HUES48 (cell line): ENCODE measurements around the gene LCP1.

ENCODE experiments used
- H3K27ac ChIP-seq: one replicate; pipeline ENCODE4 v1.7.0; 2013; ENCODE audit warnings: low read depth, low read length, inconsistent platforms
- H3K27me3 ChIP-seq: 2 replicates; pipeline ENCODE4 v1.6.1; 2013; ENCODE audit warnings: mild to moderate bottlenecking, low read length; ENCODE audit not compliant: control insufficient read depth, insufficient read depth
- H3K36me3 ChIP-seq: 2 replicates; pipeline ENCODE4 v1.6.1; 2013; ENCODE audit warnings: low read length; ENCODE audit not compliant: control insufficient read depth, insufficient read depth
- H3K4me1 ChIP-seq: 2 replicates; pipeline ENCODE4 v1.6.1; 2013; ENCODE audit warnings: mild to moderate bottlenecking, low read length; ENCODE audit not compliant: control insufficient read depth, insufficient read depth
- H3K4me3 ChIP-seq: 2 replicates; pipeline ENCODE4 v1.5.1; 2013; ENCODE audit warnings: mild to moderate bottlenecking, low read depth, low read length
- H3K9ac ChIP-seq: 2 replicates; pipeline ENCODE4 v1.6.1; 2013; ENCODE audit warnings: mild to moderate bottlenecking, low read depth, low read length, moderate library complexity
- H3K9me3 ChIP-seq: 2 replicates; pipeline ENCODE4 v1.6.1; 2013; ENCODE audit warnings: low read length; ENCODE audit not compliant: control insufficient read depth, insufficient read depth

The LCP1 gene

DNA sequence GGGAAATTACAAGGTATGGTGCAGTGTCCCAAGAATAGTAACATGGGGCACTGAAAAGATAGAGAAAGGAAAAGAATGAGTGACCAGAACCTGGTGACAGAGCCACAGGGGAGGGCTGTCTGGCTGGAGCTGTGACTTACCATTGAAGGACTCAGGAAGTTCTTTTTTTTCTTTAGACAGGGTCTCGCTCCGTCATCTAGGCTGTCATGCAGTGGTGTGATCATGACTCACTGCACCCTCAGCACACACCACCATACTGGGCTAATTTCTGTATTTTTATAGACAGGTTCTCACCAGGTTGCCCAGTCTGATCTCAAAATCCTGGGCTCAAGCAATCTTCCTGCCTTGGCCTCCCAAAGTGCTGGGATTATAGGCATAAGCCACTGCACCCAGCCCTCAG lies 68.4 kb downstream of the LCP1 start:
- no peaks in the 10 kb centered on the region for H3K9me3 ChIP-seq
- H3K36me3 ChIP-seq = no peaks in the 10 kb centered on the region
- H3K4me3 ChIP-seq = no peak overlapping the region
- no peak overlapping the region for H3K27ac ChIP-seq
- H3K27me3 ChIP-seq = no peaks in the 10 kb centered on the region
- no peaks in the 10 kb centered on the region for H3K4me1 ChIP-seq
- no peak overlapping the region for H3K9ac ChIP-seq

DNA sequence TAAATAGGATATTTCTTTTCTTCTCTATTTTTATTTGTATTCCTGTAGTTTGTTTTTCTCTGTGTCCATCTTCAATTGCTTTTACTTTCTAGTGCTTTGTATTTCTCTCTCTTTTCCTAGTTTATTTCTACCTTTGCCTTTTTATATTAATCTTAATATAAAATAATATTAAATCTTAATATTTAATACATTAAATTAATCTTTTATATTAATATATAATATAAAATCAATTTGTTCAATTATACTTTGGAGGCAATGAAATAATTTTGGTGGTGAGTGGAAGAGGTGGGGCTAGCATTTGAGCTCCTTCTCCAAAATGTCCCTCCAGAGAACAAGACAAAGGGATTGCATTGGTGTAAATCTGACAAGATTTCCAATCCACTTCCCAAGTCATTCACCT lies 70.8 kb downstream of the LCP1 start:
- H3K4me1 ChIP-seq = no peaks in the 10 kb centered on the region
- H3K9me3 ChIP-seq = no peaks in the 10 kb centered on the region
- no peak overlapping the region for H3K27ac ChIP-seq
- H3K36me3 ChIP-seq = no peaks in the 10 kb centered on the region
- H3K4me3 ChIP-seq = no peak overlapping the region
- no peaks in the 10 kb centered on the region for H3K27me3 ChIP-seq
- H3K9ac ChIP-seq = no peak overlapping the region

DNA sequence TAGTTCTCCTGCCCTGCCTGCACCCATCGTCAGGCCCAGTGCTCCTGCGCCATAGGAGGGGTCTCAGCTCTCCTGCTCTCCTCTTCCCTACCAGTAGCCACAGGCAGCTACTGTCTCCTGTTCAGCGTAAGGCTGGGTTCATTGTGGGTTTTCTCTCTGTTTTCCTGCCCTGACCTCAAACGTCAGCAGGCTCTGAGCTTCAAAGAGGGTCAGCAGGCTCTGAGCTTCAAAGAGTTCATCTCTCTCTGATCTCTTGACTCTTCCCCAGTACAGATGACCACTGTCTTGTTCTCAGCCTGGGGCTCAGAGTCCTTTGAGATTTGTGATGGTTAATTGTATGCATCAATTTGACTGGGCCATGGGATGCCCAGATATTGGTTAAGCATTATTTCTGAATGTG lies 72.5 kb downstream of the LCP1 start:
- Histone ChIP-seq H3K27ac (no peak overlapping the region), H3K36me3 (no peaks in the 10 kb centered on the region), H3K9me3 (no peaks in the 10 kb centered on the region), H3K9ac (no peak overlapping the region), H3K27me3 (no peaks in the 10 kb centered on the region), H3K4me3 (no peak overlapping the region), H3K4me1 (no peaks in the 10 kb centered on the region)

DNA sequence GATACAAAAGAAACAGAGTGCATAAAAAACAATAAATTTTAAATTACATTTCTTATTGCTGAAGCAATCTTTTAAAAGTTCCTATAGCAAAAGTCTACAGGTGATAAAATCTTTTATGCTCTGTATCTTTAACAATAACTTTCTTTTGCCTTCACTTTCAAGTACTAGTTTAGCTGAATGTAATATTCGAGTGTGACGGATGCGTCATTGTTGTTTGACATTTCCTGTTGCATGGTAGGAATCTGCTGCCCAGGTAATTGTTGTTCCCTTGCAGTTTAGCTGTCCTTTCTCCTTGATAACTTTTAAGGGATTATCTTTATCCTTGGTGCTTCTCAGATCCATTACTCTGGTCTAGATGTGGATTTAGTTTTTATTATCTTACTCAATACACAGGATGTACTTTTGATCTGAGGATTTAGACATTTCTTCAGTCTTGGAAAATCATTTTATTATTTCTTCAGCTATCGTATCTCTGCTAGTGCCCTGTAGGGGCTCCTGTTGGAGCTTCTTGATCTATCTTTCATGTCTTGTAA lies 75.1 kb downstream of the LCP1 start:
- H3K4me1 ChIP-seq = no peaks in the 10 kb centered on the region
- H3K27ac ChIP-seq = no peak overlapping the region
- no peaks in the 10 kb centered on the region for H3K27me3 ChIP-seq
- no peaks in the 10 kb centered on the region for H3K36me3 ChIP-seq
- H3K9ac ChIP-seq = no peak overlapping the region
- no peak overlapping the region for H3K4me3 ChIP-seq
- H3K9me3 ChIP-seq = no peaks in the 10 kb centered on the region

DNA sequence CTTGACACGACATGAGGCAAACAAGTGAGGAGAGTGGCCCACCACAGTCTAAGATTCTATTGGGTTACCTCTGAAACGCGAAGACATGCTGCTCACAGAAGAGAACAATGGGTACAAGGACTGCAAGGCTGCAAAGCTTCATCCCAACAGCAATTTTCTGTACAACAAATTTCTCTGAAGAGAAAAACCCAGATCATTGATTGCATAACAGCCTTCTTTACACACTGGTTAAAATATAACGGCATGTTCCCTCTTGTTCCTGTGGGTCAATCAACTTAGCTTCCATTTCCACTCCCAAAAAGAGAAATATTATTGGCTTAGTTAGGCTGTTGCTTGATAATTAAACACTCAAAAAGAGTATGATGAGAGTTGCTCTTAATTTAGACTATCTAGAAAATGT lies 77.1 kb downstream of the LCP1 start, which contains the start of gene CPB2:
Gene CPB2, minus strand, starts transcription at position 166 of the 400 bp plus-strand sequence. Its CDS starts 24 bp downstream, at position 142.
- Histone ChIP-seq H3K36me3 (no peaks in the 10 kb centered on the region), H3K27ac (no peak within 1 kb of the TSS), H3K27me3 (no peaks in the 10 kb centered on the region), H3K4me1 (no peaks in the 10 kb centered on the region), H3K9ac (no peak within 1 kb of the TSS), H3K9me3 (no peaks in the 10 kb centered on the region), H3K4me3 (no peak within 1 kb of the TSS)

DNA sequence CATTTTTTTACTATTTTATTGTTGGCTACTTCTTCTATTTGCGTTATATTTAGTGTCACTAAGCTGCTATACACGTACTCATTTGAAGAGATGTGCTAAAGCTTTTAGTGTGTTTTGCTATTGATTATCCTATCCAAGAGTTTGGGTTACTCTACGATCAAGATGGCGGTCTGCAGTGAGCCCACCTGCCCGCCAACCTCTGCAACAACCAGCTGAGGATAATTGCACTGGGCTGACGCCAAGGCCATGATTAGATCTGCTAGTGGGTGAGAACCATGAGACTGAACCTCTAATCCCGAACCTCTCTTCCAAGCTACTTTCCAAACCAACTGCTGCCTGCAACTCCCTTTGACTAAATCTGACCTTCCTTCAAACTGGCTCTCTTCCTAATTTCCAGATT lies 78.9 kb downstream of the LCP1 start:
- Histone ChIP-seq H3K9me3 (no peaks in the 10 kb centered on the region), H3K4me3 (no peak overlapping the region), H3K27ac (no peak overlapping the region), H3K27me3 (no peaks in the 10 kb centered on the region), H3K9ac (no peak overlapping the region), H3K36me3 (no peaks in the 10 kb centered on the region), H3K4me1 (no peaks in the 10 kb centered on the region)

DNA sequence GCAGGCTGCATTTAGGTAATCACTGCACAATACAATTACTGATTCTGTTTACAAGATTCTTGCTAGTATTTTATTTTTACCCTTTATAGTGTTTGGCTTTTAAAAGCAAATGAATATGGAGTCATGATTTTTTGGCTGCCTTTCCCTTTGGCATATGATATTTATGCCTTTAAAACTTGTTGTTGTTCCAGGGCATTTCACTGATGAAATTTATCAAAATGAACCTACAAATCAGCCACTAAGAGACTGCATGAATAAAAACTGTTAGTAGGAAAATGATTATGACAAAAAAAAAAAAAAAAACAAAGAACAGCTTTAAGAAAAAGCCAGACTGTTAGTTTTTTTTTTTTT lies 79.7 kb downstream of the LCP1 start:
- Histone ChIP-seq H3K9ac (no peak overlapping the region), H3K36me3 (no peaks in the 10 kb centered on the region), H3K4me3 (no peak overlapping the region), H3K27ac (no peak overlapping the region), H3K9me3 (no peaks in the 10 kb centered on the region), H3K27me3 (no peaks in the 10 kb centered on the region), H3K4me1 (no peaks in the 10 kb centered on the region)

DNA sequence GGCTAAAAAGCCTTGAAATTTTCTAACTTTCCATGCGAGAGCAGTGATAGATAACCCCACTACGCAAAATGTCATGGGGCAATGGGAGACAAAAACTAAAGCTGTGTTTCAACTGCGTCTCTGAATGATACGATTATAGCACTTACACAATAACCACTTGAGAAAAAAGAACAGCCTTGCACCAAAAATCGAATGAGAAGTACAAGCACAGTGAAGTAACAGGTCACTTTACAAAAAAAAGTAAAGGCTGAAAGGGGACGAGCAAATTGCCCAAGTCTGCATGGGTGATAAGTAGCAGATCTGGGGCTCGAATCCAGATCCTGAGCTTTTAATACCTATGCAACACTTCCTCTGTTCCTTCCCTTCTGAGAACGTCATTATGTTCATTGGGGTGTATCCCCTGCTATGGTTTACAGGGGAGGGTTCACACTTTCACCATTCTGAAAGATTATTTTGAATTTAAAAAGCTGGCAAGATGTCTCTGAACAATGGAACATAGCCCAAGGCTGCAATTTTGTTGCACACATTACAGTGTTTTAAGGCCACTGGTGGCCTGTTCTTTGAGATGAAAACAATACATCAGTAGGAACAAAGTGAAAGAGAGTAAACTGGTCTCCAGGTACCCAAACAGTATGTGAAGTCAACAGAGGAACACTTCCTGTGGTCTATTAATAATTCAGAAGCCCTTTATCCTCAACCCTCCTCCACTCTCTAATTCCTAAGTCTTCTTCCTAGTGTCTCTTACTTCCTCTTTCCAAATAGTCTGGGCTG lies 80.3 kb downstream of the LCP1 start:
- Histone ChIP-seq H3K9ac (no peak overlapping the region), H3K27ac (no peak overlapping the region), H3K4me3 (no peak overlapping the region)

DNA sequence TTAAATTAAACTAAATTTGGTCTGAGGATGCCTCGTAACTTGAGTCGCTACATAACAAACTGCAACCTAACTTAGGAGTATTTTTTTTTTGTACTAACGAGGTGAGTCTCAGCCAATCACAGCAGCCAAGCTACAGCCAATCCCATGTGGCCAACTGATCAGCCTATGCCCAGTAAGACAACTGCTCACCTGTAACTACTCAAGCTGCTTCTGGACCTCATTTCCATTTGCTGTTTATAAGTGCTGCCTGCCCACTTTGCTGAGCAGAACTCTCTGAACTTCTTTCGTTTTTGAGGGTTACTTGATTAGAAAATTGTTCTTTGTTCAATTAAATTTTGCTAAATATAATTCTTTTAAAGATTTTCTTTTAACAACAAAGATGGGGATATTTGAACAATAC lies 81.0 kb downstream of the LCP1 start:
- Histone ChIP-seq H3K9me3 (no peaks in the 10 kb centered on the region), H3K9ac (no peak overlapping the region), H3K4me1 (no peaks in the 10 kb centered on the region), H3K27me3 (no peaks in the 10 kb centered on the region), H3K4me3 (no peak overlapping the region), H3K27ac (no peak overlapping the region), H3K36me3 (no peaks in the 10 kb centered on the region)

More for the DNA sequence above, 80.3 kb downstream of the LCP1 start:
- no peaks in the 10 kb centered on the region for H3K4me1 ChIP-seq
- H3K9me3 ChIP-seq = no peaks in the 10 kb centered on the region
- H3K36me3 ChIP-seq = no peaks in the 10 kb centered on the region
- H3K27me3 ChIP-seq = no peaks in the 10 kb centered on the region

DNA sequence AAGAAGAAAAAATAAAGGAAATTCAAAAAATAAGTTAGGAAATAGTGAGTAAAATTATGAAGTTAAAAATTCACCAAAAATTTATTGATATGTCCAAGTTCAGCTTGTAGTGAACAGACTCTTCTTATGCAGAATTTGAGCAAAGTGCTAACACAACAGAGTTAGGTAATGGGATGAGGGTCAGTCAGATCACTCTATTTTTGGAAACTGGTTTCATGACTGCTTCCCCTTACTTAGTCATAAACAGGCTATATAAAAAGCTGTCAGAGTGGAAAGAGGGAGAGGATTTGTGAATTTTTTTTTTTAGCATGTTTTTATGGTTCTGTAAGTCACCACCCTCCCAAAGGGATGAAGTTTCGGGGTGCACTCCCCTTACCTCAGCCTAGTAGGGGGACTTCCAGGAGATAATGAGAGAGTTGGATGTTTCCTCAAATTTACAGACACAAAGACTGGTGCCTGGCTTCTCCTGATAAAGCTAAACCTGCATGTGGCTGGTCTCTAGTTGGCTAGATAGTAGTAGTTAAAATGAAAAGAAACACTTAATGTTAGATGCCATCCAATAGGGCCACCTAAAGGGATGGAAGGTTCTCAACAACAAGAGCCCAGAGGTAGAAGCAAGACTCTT lies 81.7 kb downstream of the LCP1 start:
- no peak overlapping the region for H3K9ac ChIP-seq
- no peaks in the 10 kb centered on the region for H3K4me1 ChIP-seq
- H3K36me3 ChIP-seq = no peaks in the 10 kb centered on the region
- H3K27ac ChIP-seq = no peak overlapping the region
- H3K4me3 ChIP-seq = no peak overlapping the region
- no peaks in the 10 kb centered on the region for H3K9me3 ChIP-seq
- no peaks in the 10 kb centered on the region for H3K27me3 ChIP-seq

DNA sequence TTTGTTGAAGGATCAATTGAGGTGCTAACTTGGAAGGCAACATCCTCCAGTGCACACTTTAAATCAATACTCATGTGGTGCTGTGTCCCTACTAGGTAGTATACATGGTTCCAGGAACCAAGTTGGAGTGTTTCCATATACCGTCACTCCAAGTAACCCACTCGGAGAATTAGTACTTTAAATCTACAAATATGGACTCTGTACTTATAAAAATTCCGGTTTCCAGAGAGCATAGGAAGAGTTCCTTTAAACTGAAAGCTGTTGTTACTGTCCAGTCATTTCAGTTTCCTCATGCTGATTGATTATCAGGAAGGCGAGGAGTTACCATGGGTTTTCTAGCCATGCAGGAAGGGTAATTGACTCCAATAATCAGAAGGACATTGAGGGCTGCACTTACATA lies 84.3 kb downstream of the LCP1 start:
- Histone ChIP-seq H3K4me3 (no peak overlapping the region), H3K27me3 (no peaks in the 10 kb centered on the region), H3K9ac (no peak overlapping the region), H3K4me1 (no peaks in the 10 kb centered on the region), H3K9me3 (no peaks in the 10 kb centered on the region), H3K27ac (no peak overlapping the region), H3K36me3 (no peaks in the 10 kb centered on the region)
